ENCODE data around the gene ST8SIA2.

- TF ChIP-seq CTCF (IDR thresholded peaks at IDR 0.05) (no peak), POLR2AphosphoS5 (IDR thresholded peaks at IDR 0.05) (no peak), EP300 (IDR thresholded peaks at IDR 0.05) (no peak), POLR2A (IDR thresholded peaks at IDR 0.05) (no peak)
Measured at GRCh38 chr15:92377083-92377789, 16.4 kb upstream of the ST8SIA2 start.

Data from gastroesophageal sphincter (tissue), 3 donors.